Activated CD4-positive, alpha-beta T cell treated with anti-CD3 and anti-CD28 coated beads for 36 hours (primary cell): ENCODE measurements around the gene TXNIP. TPM values are rescaled to one million over a fixed set of nuclear protein-coding genes. Genes with fewer than 3 reads are reported as not detected.

Experiments
- ATAC-seq: fragments of 200-7000 bp; cut with Tn5 transposase; one replicate; pipeline ENCODE4 v1.10.0; 2021; ENCODE audit warnings: mild to moderate bottlenecking, moderate library complexity
- CTCF ChIA-PET: fragments of 350-600 bp; sonication (Branson Sonifier 250); formaldehyde crosslinking; loops from one replicate; lab custom pipeline; 2021; ENCODE audit warnings: antibody characterized with exemption; lab: Charles Lee
- POLR2A ChIA-PET: fragments of 350-600 bp; sonication (Branson Sonifier 250); formaldehyde crosslinking; loops from one replicate; lab custom pipeline; 2021; ENCODE audit warnings: antibody characterized with exemption, inconsistent platforms; lab: Charles Lee
- DNase-seq: peaks from one replicate; pipeline ENCODE4 v3.0.0-alpha.2; 2020
- H3K27ac Mint-ChIP-seq: one replicate; pipeline ENCODE4 v1.8.0; 2021; ENCODE audit warnings: mixed read lengths
- H3K27me3 Mint-ChIP-seq: one replicate; pipeline ENCODE4 v1.8.0; 2021; ENCODE audit warnings: mixed read lengths
- H3K36me3 Mint-ChIP-seq: one replicate; pipeline ENCODE4 v1.8.0; 2021; ENCODE audit warnings: low read depth, mixed read lengths
- H3K4me1 Mint-ChIP-seq: one replicate; pipeline ENCODE4 v1.8.0; 2021; ENCODE audit warnings: mixed read lengths
- H3K4me3 Mint-ChIP-seq: one replicate; pipeline ENCODE4 v1.8.0; 2021; ENCODE audit warnings: mild to moderate bottlenecking, moderate library complexity, mixed read lengths
- H3K9me3 Mint-ChIP-seq: one replicate; pipeline ENCODE4 v1.8.0; 2021; ENCODE audit warnings: low read depth, mixed read lengths
- intact Hi-C, 2 experiments: fragments of 100-400 bp; cut with DNase I in 1 of 2; cut with micrococcal nuclease in 1 of 2; formaldehyde crosslinking; loops; one replicate each; pipeline versions ENCODE4 v1.14.2 to v1.15.1; 2022 to 2024; cut with DNase I, micrococcal nuclease
- total RNA-seq, 2 experiments: library from RNA; stranded (reverse); gene quantifications; one replicate each; pipeline ENCODE4 v1.2.3, GENCODE V29; 2021

The TXNIP gene
- total RNA-seq, 2 experiments from 2014 or later: 112 TPM

GRCh38 chr1:145986551-145986950 lies 9.8 kb downstream of the TXNIP start:
- H3K27ac Mint-ChIP-seq: no peak overlapping the region
- H3K27me3 Mint-ChIP-seq: no peaks in the 10 kb centered on the region
- peaks cover 2% of the 10 kb centered on the region for H3K9me3 Mint-ChIP-seq
- ATAC-seq (no peak), DNase-seq (no peak)
- intact Hi-C loops: no loop called here
- H3K4me1 Mint-ChIP-seq: peaks cover 42% of the 10 kb centered on the region
- H3K36me3 Mint-ChIP-seq: no peaks in the 10 kb centered on the region
- CTCF ChIA-PET: interaction anchor here (1.2 to 13.6 kb wide), 2 partner anchors 6 to 137 kb away, joined by 5 to 161 read pairs; no protein-coding TSS in a partner anchor
- POLR2A ChIA-PET: interaction anchor here (1.1 kb wide), 1 partner anchor 10 kb away, joined by 3 read pairs; the partner anchor contains the start of gene TXNIP
- H3K4me3 Mint-ChIP-seq: no peak overlapping the region

- H3K9me3 Mint-ChIP-seq: peaks cover 2% of the 10 kb centered on the region
- H3K27me3 Mint-ChIP-seq: no peaks in the 10 kb centered on the region
- no peak overlapping the region for H3K4me3 Mint-ChIP-seq
- POLR2A ChIA-PET: interaction anchor here (0.6 to 7.6 kb wide), 4 partner anchors 8 to 241 kb away, joined by 3 to 127 read pairs (median 3); partner anchors contain the start of genes ANKRD34A, POLR3GL and TXNIP
- CTCF ChIA-PET: interaction anchor here (0.6 to 13.6 kb wide), 4 partner anchors 6 to 25 kb away, joined by 3 to 161 read pairs (median 5); no protein-coding TSS in a partner anchor
- H3K4me1 Mint-ChIP-seq: peaks cover 39% of the 10 kb centered on the region
- intact Hi-C loops: loop anchor here in 1 of 2 experiments (1.0 kb wide), 1 partner anchor 9 kb away; no protein-coding TSS in a partner anchor
- H3K36me3 Mint-ChIP-seq: no peaks in the 10 kb centered on the region
- H3K27ac Mint-ChIP-seq: peak overlapping the region; percentile 52
- DNase-seq (peak; percentile 39), ATAC-seq (no peak)
Observed at GRCh38 chr1:145985502-145986439, 10.6 kb downstream of the TXNIP start.

- POLR2A ChIA-PET: interaction anchor here (1.0 to 7.6 kb wide), 2 partner anchors 8 to 21 kb away, joined by 3 to 127 read pairs; partner anchors contain the start of genes ANKRD34A, POLR3GL and TXNIP
- Mint-ChIP-seq H3K27me3 (no peaks in the 10 kb centered on the region), H3K27ac (peak overlapping the region; percentile 52), H3K4me3 (no peak overlapping the region), H3K4me1 (peaks cover 34% of the 10 kb centered on the region), H3K36me3 (no peaks in the 10 kb centered on the region), H3K9me3 (peaks cover 2% of the 10 kb centered on the region)
- ATAC-seq (no peak), DNase-seq (no peak)
- CTCF ChIA-PET: interaction anchor here (1.0 to 1.2 kb wide), 3 partner anchors 9 to 22 kb away, joined by 3 to 6 read pairs (median 4); no protein-coding TSS in a partner anchor
- intact Hi-C loops: loop anchor here in 1 of 2 experiments (1.0 kb wide), 1 partner anchor 9 kb away; no protein-coding TSS in a partner anchor
Observed at GRCh38 chr1:145985129-145985501, 11.3 kb downstream of the TXNIP start.

- ChIA-PET POLR2A (interaction anchor here (7.6 kb wide), 1 partner anchor 9 kb away, joined by 127 read pairs; the partner anchor contains the start of gene TXNIP), CTCF (interaction anchor here (0.6 to 9.2 kb wide), 7 partner anchors 9 to 138 kb away, joined by 3 to 161 read pairs (median 3); partner anchors contain the start of gene TXNIP)
- H3K36me3 Mint-ChIP-seq: no peaks in the 10 kb centered on the region
- no peak for ATAC-seq
- peaks cover 2% of the 10 kb centered on the region for H3K9me3 Mint-ChIP-seq
- DNase-seq: peak; percentile 56
- H3K4me1 Mint-ChIP-seq: peaks cover 34% of the 10 kb centered on the region
- H3K4me3 Mint-ChIP-seq: no peak overlapping the region
- intact Hi-C loops: no loop called here
- H3K27ac Mint-ChIP-seq: peak overlapping the region; percentile 72
- no peaks in the 10 kb centered on the region for H3K27me3 Mint-ChIP-seq
Observed at GRCh38 chr1:145983960-145984830, 12.2 kb downstream of the TXNIP start.

- Mint-ChIP-seq H3K9me3 (no peaks in the 10 kb centered on the region), H3K27ac (peak overlapping the region; percentile 64), H3K36me3 (no peaks in the 10 kb centered on the region), H3K4me1 (peaks cover 27% of the 10 kb centered on the region), H3K4me3 (no peak overlapping the region), H3K27me3 (no peaks in the 10 kb centered on the region)
- ATAC-seq: no peak
- intact Hi-C loops: no loop called here
- ChIA-PET CTCF (interaction anchor here (0.9 to 9.2 kb wide), 4 partner anchors 10 to 24 kb away, joined by 3 to 161 read pairs (median 30); partner anchors contain the start of gene TXNIP), POLR2A (interaction anchor here (7.6 kb wide), 1 partner anchor 10 kb away, joined by 127 read pairs; the partner anchor contains the start of gene TXNIP)
- no peak for DNase-seq
Observed at GRCh38 chr1:145983206-145983675, 13.1 kb downstream of the TXNIP start.

GRCh38 chr1:145982010-145982723 lies 14.2 kb downstream of the TXNIP start:
- DNase-seq (no peak), ATAC-seq (no peak)
- CTCF ChIA-PET: interaction anchor here (0.9 to 9.2 kb wide), 4 partner anchors 11 to 25 kb away, joined by 4 to 161 read pairs (median 32); partner anchors contain the start of genes LIX1L and TXNIP
- Mint-ChIP-seq H3K27me3 (no peaks in the 10 kb centered on the region), H3K36me3 (no peaks in the 10 kb centered on the region), H3K27ac (peak overlapping the region; percentile 64), H3K4me1 (peaks cover 20% of the 10 kb centered on the region), H3K4me3 (no peak overlapping the region), H3K9me3 (no peaks in the 10 kb centered on the region)
- intact Hi-C loops: no loop called here
- POLR2A ChIA-PET: interaction anchor here (7.6 kb wide), 1 partner anchor 11 kb away, joined by 127 read pairs; the partner anchor contains the start of gene TXNIP

GRCh38 chr1:145980457-145980994 lies 15.9 kb downstream of the TXNIP start:
- H3K36me3 Mint-ChIP-seq: no peaks in the 10 kb centered on the region
- H3K27ac Mint-ChIP-seq: no peak overlapping the region
- no peaks in the 10 kb centered on the region for H3K9me3 Mint-ChIP-seq
- ChIA-PET CTCF (interaction anchor here (0.6 to 9.2 kb wide), 10 partner anchors 12 to 137 kb away, joined by 3 to 161 read pairs (median 20); partner anchors contain the start of genes ANKRD34A, POLR3GL and TXNIP), POLR2A (interaction anchor here (0.9 to 7.6 kb wide), 7 partner anchors 13 to 71 kb away, joined by 3 to 127 read pairs (median 14); partner anchors contain the start of genes ANKRD34A, HJV, LIX1L and POLR3GL)
- H3K27me3 Mint-ChIP-seq: no peaks in the 10 kb centered on the region
- peaks cover 13% of the 10 kb centered on the region for H3K4me1 Mint-ChIP-seq
- no peak overlapping the region for H3K4me3 Mint-ChIP-seq
- intact Hi-C loops: no loop called here
- ATAC-seq: no peak
- DNase-seq: no peak

GRCh38 chr1:145979746-145980456 lies 16.5 kb downstream of the TXNIP start:
- Mint-ChIP-seq H3K4me1 (peaks cover 7% of the 10 kb centered on the region), H3K9me3 (no peaks in the 10 kb centered on the region), H3K36me3 (no peaks in the 10 kb centered on the region), H3K4me3 (no peak overlapping the region), H3K27me3 (no peaks in the 10 kb centered on the region), H3K27ac (no peak overlapping the region)
- ATAC-seq (peak; percentile 16), DNase-seq (peak; percentile 44)
- ChIA-PET POLR2A (interaction anchor here (0.6 to 7.6 kb wide), 14 partner anchors 14 to 171 kb away, joined by 3 to 127 read pairs (median 4); partner anchors contain the start of genes ANKRD34A, HJV, LIX1L and POLR3GL), CTCF (interaction anchor here (0.6 to 9.2 kb wide), 16 partner anchors 13 to 199 kb away, joined by 3 to 161 read pairs (median 6); partner anchors contain the start of genes ANKRD34A, HJV, NUDT17 and PIAS3)
- intact Hi-C loops: loop anchor here (1.0 to 2.0 kb wide), 7 partner anchors 15 to 57 kb away; partner anchors contain the start of genes ANKRD34A (in 2 of the 2), POLR3GL (in 2 of the 2), RBM8A (in 2 of the 2) and TXNIP (in 2 of the 2)
